ENCODE results near the gene YTHDF1.

The YTHDF1 gene

DNA sequence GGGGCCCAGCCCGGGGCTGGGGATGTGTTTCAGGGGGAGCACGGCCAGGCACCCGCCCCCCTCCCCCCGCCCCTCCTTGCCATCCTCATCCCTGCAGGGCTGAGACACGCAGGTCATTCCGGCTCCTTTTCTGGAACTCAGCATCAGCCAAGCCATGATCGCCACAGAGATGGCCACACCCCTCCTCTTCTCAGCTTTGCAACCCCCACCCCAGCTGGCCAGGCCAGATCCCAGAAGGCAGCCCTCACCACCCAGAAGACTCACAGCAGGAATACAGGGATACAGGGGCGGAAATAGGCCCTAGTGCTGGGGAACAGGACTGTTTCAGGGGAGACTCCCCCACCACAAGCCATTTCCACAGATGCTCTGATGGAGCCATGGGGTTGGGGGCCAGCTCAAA is 33.5 kb downstream of the YTHDF1 start:
- DNase-seq: no peak

DNA sequence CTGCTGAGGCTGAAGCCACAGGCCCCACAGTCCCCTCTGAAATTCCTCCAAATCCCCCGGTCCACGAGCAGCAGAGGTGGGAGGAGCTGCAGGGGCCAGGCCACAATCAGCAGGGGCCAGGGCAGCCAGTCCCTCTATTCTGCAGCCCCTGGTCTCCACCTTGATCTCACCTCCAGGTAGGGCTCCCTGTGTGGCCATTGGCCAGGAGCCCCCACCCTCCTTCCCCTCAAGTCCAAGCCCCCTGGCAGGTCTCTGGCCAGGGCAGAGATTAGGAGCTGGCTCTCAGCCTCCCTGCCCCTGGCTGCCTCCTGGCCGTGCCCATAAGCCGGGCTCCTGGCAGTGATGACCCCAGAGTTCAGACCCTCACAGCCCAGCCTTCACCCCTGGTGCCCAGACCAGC is 34.7 kb downstream of the YTHDF1 start:
- DNase-seq: no peak

GRCh38 chr20:63180569-63181185 is 35.3 kb downstream of the YTHDF1 start:
- no peak for DNase-seq

DNA sequence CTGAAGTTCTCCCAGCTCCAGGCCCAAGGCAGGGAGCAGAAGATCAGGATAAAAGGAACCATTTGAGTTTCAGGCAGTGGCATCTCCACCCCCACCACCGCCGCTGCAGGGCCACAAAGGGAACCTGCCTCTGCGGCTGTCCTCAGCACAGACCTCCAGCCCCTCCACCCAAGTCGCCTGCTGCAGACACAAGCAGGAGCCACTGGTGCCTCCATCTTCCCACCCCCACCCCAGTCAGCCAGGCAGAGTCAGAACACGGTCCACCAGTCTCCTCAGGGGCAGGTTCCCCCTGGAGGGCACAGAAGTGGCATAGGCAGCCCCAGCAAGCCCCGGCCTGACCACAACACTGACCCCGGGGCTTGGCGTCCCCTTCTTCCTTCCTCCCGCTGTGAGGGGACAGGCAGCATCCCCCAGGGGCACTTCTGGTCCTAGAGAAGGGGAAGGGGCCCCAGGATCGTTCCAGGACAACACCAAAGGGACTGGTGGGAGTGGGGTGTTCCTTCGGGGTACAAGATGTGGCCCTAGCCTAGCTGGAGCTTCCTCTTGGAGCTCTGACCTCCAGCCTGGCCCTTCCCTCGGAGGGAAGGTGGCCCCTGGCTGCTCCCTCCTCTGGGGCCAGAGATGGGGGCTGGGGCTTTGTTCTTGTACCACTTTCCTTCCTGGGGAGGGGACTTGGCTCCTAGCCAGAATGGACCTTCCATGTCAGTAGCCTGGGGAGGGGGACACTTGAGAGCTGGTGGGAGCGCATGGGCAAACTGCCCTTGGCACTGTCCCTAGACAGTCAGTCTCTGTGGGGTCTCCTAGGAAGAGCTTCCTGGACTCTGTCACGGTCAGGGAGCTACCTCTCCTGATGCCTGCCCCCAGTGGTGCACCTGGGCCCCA is 36.0 kb downstream of the YTHDF1 start:
- DNase-seq: no peak

- DNase-seq: peak; percentile 68 to 70
Observed at GRCh38 chr20:63178889-63179686, 36.8 kb downstream of the YTHDF1 start.

GRCh38 chr20:63178446-63178820 is 37.5 kb downstream of the YTHDF1 start:
- DNase-seq: no peak

GRCh38 chr20:63177785-63178445 is 38.0 kb downstream of the YTHDF1 start:
- DNase-seq: no peak

GRCh38 chr20:63177134-63177784 is 38.7 kb downstream of the YTHDF1 start:
- DNase-seq: peak in 1 of 2 donors; percentile 14

- no peak for DNase-seq
Observed at GRCh38 chr20:63176427-63177133, 39.4 kb downstream of the YTHDF1 start.

DNA sequence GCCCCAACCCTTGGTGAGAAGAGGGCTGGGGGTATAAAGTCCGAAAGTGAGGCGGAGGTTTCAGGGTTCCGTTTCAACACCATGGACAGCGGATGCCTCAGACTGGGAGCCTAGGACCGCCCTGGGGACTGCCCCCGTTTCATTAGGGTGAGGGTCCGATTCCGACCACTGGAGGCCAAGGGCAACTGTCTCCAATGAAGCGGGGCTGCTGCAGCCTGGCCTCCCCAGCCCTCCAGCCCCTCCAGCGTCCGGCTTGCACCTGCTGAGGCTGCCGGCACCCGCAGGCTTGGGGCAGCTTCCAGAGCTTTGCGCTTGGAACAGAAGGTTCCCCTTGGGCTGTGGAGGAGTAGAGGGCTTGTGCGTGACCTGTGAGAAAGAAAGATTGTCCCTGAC is 39.9 kb downstream of the YTHDF1 start:
- DNase-seq: peak in 1 of 2 donors; percentile 6

DNA sequence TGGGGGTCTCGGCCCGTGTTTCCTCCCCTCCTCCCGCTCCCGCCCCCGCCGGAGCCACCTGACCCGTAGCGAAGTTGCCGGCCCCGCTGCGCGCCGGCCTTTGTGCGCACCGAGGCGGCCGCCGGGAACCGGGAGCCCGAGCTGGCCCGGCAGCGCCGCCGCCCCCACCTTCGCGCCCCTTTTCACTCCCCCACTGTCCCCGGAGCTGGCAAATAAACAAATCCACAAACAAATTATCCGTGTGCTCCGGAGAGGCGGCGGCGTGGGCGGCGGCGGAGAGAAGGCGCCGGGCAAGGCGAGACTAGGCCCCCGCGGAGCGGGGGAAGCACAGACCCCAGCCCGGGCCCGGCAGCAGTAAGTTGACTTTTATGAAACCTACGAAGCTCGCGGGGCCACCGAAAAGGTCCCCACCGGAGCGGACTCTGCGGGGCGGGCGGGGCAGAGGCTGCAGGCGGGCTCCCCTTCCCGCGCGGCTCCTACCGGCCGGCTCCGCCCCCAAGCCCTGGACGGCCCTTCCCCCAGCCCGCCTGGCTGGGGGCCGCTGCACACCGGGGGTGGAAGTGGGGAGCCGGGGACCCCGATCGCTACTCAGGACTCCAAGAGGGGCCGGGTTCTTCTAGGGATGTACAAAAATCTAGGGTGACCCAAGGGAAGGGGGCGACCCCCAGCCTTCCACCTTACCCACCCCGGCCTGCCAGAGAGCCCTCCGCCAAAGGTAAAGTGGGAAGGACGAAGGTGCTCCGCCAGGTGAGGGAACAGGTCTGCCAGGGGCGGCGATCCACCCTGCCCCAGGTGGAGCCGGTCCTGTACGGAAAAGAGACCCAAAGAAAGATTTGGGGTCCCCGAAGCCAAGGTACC is 40.7 kb downstream of the YTHDF1 start:
- no peak for DNase-seq

DNA sequence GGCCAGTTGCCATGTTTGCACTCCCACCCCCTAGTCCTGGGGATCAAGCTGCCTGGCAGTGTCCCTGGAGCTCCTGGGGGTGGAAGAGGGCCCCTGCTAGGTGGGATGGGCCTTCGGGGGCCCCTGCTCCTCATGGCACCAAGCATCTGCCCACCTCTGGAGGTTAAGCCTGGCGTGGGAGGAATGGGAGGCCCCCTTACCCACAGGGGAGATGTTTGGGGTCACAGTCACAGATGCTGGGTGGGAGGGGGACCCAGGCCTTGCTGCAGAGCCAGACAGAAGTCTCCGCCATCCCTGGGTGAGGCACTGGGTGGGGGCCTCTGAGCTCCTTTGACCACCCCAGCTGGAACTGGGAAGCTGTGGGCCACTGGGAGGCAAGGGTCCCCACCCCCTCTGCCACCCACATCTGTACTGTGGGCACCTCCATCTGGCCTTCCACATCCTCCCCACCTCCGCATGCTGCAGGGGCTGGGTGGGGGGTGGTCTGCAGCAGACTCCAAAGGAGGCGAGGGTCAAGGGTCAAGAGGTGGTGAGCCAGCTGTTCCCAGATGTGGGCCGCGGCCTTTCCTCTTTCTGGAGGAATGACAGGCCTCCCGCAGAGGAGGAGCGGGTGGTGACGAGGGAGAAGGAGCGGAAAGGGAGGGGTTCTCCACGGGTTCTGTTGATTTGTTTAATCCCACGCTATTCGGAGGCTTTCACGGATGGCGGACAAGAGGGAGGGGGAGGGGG is 41.5 kb downstream of the YTHDF1 start:
- no peak for DNase-seq

GRCh38 chr20:63173552-63174191 is 42.3 kb downstream of the YTHDF1 start:
- no peak for DNase-seq

DNA sequence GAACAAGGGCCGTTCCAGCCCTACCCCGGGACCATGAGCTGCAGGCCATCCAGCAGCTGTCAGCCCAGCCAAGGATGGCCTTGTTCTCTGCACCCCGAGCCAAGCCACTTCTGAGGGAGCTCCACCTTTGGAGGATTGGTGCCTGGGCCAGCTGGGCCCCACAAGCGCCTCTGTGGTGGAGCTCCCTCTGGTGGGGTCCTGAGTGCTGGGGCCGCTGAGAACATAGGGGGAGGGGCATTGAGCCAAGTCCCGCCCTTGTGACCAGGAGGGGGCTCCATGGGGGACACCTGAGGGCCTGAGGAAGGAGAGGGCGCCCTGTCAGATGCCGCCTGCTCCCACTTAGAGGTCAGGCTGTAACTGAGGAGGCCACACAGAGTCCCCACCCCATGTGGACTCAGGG is 43.2 kb downstream of the YTHDF1 start:
- DNase-seq: no peak

GRCh38 chr20:63171991-63172390 is 43.9 kb downstream of the YTHDF1 start:
- no peak for DNase-seq

- DNase-seq: no peak
Observed at GRCh38 chr20:63169681-63170080, 46.2 kb downstream of the YTHDF1 start.

- DNase-seq: no peak
Observed at GRCh38 chr20:63168861-63169260, 47.1 kb downstream of the YTHDF1 start.

- no peak for DNase-seq
Observed at GRCh38 chr20:63167918-63168520, 47.9 kb downstream of the YTHDF1 start.
